GM15510 (cell line): ENCODE results near the gene CFAP45.

ENCODE experiments used
- POLR2A ChIP-seq: IDR thresholded peaks from 3 replicates; pipeline ENCODE4 v1.6.1; 2011; ENCODE audit warnings: borderline replicate concordance; ENCODE audit not compliant: insufficient read length; ENCODE audit errors: extremely low read depth

CFAP45 gene, protein sequence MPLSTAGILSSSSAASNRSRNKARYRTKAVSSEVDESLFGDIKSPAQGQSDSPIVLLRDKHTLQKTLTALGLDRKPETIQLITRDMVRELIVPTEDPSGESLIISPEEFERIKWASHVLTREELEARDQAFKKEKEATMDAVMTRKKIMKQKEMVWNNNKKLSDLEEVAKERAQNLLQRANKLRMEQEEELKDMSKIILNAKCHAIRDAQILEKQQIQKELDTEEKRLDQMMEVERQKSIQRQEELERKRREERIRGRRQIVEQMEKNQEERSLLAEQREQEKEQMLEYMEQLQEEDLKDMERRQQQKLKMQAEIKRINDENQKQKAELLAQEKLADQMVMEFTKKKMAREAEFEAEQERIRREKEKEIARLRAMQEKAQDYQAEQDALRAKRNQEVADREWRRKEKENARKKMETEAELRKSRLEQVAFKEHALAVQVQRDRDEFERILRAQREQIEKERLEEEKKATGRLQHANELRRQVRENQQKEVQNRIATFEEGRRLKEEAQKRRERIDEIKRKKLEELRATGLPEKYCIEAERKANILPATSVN

DNA sequence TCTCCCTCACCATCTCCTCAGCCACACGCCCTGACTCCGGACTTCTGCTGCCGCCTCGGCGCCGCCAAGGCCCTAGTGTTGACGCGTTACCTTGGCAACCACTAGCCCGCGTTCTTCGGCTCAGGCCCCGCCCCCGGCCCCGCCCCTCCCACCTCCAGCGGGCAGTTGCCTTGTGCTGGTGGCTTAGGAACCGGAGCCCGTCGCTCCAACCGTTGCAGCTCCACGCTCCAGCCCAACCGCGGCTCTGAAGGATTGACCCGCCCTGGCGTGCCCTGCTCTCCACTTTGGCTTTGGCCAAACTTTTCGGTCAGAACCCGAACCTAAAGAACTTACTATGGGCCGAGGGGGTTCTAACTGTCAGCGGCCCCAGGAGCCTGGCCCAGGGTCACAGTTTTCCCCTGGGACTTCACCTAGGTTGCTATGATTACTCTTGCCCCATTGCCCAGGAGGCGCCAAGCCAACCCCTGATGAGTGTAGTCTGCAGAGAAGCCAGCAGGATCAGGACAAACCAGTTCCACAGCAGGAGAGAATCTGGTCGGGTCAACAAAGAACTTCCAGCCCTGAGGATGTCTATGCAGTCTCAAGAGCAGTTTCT lies at the start of gene CFAP45:
Gene CFAP45, minus strand, starts transcription at position 80 of the 595 bp plus-strand sequence. Its CDS starts 67 bp downstream, at position 13.
- no peak for TF ChIP-seq POLR2A

DNA sequence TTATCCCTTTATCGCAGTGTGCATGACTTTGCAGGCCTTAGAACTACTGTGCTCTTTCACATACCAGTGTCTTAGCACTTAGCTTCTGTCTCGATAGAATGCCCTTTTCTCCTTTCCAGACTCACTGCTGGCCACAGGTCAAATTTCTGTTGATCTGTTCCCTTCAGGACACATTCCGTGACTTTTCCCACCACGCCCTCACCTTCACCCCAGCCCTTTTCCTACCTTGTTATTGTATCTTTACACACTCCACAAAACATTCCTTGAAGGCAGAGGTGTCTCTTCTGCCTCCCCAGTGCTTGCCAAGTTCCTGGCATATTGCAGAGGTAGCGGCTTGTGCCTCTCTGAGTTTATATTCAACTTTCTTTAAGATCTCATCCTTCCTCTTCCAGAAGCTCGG lies 49.2 kb upstream of the CFAP45 start:
- no peak for TF ChIP-seq POLR2A

DNA sequence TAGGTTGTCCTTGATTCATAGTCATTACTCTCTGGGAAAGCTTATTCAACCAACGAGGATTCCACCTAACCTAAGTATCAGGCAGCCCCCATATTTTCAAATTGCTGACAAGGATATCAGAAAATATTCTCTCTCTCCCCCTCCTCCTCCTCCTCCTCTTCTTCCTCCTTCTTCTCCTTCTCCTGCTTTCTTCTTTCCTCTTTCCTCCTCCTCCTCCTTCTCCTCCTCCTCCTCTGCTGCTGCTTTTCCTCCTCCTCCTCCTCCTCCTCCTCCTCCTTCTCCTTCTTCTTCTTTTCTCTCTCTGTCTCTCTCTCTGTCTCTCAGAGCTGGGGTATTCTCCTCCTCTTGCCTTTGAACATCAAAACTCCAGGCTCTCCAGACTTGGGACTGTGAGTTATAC lies 48.0 kb upstream of the CFAP45 start:
- TF ChIP-seq POLR2A = no peak

DNA sequence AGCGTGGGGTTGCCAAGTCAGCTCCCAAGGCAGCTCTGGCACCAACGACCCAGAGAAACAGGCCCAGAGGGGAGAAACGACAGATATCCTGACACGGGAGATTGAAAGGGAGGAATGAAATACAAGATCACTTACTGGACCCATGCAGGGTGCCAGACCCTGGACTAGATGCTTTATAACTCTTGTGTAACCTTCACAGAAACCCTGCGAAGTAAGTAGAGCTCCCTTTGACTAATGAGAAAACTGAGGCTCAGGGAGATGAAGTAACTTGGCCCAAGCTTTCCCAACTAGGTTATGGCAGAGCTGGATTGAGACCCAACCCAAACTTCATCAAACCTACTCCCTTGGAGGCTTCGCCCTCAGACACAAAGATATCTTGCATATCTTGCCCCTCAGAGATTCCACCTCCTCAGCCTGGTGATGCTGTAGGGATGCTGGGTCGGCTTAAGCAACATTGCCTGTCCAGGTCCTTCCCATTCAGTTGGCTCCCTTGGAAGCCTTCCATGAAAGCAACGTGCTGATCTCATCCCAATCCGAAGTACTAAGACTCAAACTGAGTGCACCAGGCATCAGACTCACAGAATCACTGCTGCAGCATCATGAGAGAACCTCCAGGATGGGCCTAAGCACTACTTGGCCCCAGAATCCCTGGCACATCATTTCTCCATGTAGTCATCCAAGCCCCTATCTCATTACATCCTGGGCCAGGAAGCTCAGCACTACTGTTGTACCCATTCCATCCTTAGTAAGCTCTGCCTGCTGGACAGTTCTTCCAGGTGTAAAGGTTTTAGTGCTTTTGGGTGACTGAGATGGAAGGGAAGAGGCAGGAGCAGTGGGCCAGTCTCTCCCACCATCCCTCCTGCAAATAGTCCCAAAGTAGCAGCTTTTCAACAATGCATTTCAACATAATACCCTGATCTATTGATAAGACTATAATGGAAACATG lies 46.5 kb upstream of the CFAP45 start:
- TF ChIP-seq POLR2A = no peak

DNA sequence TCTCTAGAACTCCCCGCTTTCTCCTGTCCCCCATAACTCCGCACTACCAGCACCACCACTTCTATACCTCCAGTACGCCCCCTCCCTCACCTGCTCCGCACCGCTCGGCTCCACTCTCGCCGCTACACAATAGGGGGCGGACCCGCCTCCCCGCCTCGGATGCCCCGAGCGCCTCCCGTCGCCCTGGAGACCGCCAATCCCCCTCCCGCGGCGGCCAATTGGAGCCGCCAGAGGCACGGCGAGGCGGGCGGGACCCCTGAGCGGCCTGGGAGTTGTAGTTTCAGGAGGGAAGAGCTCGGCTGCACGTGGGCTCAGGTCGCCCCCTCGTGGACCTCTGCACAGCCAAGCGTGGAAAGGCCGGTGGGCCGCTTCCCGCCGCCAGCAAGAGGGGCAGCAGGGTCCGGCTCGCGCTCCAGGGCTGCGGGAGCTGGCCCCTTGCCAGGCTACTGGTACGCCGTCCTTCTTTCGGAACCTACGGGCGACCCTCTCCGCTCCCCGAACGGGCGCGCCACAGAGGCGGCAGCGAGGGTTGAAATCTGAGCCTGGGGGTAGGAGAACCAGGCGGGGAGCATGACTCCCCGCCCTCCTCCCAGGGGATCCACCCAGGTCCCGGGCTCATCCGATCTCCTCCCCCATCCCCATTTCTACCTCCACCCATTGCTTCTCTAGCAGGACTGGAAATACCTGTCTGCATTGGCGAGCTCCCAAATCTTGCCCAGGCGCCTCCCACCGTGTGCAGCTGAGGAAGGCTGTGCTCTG lies 45.7 kb upstream of the CFAP45 start, which contains the start of gene IGSF9:
Gene IGSF9, minus strand, starts transcription at position 131 of the 759 bp plus-strand sequence. CDS start 2,159 bp downstream, outside the sequence.
- TF ChIP-seq POLR2A = no peak

GRCh38 chr1:159944623-159945455 lies 44.9 kb upstream of the CFAP45 start:
- TF ChIP-seq POLR2A = no peak

- no peak for TF ChIP-seq POLR2A
These were observed 44.1 kb upstream of the CFAP45 start for GRCh38 chr1:159943908-159944622.

DNA sequence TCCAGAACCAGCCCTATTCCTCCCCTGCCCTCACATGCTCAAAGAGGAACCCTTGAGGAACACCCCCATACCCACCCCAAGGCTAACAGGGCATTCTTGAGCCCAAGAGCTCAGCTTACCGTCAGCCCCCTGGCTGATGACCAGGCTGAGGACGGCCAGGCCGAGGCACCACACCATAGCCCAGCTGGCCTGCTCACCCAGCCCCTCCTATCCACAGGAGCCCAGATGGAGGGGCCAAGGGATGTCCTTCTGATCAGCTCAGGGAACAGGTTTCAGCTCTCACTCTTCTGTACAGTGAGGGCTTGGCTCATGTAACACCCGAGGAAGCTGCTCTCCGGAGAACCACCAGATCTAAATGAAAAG lies 43.3 kb upstream of the CFAP45 start:
- TF ChIP-seq POLR2A = no peak

DNA sequence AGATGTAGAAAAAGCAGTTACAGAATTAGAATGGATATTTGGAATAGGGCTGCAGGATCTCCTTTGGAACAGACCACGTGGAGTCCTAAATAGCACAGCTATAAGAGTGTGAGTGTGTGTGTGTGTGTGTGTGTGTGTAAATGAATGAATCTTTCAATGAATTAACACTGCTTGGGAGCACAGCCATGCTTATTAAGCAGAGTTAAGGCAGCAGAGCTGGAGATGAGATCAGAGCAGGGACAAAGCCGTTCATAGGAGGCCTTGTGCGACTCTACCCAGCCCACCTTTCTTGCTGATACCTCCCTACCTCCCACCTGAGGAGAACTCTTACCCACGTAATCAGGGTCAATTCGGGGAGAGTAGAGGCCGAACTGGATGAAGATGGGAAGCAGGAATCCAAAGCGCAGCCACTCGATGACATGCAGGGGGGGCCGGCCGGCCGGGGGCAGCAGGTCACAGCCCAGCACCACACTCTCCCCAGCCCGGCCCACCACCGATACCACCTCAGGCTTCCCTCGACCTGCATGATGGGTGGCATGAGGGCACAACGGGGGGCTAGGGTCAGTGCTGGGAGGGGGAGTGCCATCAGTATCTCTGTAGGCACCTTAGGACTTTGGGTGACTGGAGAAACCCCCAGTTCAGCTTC lies 42.8 kb upstream of the CFAP45 start:
- no peak for TF ChIP-seq POLR2A

DNA sequence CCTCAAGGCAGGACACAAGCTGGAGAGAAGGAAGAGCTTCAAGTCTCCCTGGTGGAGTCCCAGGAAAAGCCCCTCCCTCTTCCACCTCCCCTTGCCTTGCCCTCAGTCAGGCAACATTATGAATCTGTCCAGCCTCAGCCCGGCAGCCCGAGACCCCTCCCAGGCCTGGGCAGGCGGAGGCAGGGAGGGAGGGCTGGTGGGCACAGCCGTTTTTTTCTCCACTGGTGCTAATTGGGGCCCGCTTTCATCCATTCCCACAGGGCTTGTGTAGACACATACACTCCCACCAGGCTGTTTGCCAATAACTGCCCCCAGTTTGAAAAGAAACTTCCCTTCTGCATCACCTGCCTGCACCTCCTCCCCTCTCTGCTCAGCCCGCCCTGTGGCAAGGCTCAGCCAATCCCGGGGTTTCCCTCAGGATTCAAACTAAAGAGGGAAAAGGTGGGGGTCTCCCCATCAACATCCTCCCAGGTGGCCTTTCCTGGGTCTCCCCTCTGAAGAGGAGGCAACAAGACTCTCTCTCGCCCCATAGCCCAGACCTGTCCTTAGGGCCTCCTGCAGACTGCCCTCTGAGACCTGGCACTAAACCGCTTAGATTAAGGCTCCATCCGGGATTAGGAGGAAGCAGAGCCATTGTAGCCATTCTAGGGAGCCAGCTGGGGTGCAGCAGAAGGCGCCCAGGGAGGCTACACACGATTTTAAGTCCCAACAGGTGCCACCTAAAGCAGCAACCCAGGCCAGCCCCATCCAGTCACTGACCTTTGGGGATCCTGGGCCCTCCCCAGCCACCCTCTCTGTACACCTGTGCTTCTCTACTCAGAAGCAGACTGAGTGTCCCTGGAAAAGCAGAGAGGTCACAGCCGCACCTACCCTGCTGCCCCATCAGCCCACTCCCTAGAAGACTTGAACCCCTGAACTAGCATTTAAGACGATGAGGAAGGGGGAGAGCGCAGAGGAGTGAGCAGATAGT lies 41.9 kb upstream of the CFAP45 start:
- no peak for TF ChIP-seq POLR2A

DNA sequence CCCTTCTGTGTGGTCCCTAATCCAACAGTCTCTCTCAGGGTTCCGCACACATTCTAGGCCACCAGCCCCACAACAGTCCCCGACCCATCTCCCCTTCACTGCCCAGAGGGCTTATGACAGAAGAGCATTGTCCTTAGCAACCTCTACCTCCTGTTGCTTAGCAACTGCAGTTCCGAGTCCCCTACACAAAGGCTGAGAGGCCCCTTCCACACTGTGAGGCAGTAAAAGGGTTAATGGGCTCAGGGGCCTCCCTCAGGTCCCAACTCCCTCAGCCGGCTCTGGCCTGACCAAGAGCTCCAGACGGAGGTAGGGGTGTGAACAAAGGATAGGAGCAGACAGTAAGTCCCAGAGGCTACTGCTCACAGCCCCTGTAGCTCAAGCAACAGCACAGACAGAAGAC lies 41.2 kb upstream of the CFAP45 start:
- TF ChIP-seq POLR2A = no peak
